Stimulated activated CD4-positive, alpha-beta T cell treated with anti-CD3 and anti-CD28 coated beads, Interleukin-4, amount 100 ng/mL, for 24 hours (primary cell): ENCODE measurements around the gene MESP2.
"Not testable (repeated sequence)": the region's sequence is repeated elsewhere in the genome, so short reads cannot be mapped to it uniquely, and the experiment has no call there.

ENCODE experiments used
- DNase-seq: peaks from one replicate; pipeline ENCODE4 v3.0.0-alpha.2; 2020

Gene MESP2

DNA sequence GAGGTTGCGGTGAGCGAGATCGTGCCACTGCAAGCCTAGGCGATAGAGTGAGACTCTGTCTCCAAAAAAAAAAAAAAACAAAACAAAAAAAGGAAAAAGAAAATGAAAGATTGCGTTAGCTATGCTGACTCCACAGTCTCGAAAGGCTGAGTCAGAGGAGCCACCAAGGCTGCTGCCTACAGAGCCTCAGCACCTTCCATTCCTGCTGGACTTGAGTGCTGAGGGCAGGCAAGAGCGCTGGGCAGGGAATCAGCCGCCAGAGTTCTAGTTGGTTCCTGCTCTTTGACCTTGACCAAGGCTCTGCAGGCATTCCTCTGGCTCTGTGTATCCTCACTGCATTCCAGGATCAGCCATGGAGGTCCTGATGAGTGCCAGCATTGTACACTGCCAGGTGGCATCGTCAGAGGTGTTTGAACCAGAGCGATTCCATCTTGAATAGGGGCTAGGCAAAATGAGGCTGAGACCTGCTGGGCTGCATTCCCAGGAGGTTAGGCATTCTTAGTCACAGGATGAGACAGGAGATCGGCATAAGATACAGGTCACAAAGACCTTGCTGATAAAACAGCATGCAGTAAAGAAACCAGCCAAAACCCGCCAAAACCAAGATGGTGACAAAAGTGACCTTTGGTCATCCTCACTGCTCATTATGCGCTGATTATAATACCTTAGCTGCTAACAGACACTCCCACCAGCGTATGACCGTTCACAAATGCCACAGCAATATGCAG, 5.9 kb downstream of the MESP2 start:
- no peak for DNase-seq

DNA sequence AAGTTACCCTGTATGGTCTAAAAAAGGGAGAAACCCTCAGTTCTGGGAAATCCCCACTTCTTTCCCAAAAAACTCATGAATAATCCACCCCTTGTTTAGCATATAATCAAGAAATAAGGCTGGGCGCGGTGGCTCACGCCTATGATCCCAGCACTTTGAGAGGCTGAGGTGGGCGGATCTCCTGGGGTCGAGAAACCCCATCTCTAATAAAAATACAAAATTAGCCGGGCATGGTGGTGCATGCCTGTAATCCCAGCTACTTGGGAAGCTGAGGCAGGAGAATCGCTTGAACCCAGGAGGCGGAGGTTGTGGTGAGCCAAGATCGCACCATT, 6.5 kb downstream of the MESP2 start:
- not testable (repeated sequence) for DNase-seq

GRCh38 chr15:89783111-89783860, 7.2 kb downstream of the MESP2 start:
- no peak for DNase-seq

- no peak for DNase-seq
Observed at GRCh38 chr15:89783861-89784685, 7.9 kb downstream of the MESP2 start.

GRCh38 chr15:89784686-89784960, 8.5 kb downstream of the MESP2 start:
- no peak for DNase-seq

DNA sequence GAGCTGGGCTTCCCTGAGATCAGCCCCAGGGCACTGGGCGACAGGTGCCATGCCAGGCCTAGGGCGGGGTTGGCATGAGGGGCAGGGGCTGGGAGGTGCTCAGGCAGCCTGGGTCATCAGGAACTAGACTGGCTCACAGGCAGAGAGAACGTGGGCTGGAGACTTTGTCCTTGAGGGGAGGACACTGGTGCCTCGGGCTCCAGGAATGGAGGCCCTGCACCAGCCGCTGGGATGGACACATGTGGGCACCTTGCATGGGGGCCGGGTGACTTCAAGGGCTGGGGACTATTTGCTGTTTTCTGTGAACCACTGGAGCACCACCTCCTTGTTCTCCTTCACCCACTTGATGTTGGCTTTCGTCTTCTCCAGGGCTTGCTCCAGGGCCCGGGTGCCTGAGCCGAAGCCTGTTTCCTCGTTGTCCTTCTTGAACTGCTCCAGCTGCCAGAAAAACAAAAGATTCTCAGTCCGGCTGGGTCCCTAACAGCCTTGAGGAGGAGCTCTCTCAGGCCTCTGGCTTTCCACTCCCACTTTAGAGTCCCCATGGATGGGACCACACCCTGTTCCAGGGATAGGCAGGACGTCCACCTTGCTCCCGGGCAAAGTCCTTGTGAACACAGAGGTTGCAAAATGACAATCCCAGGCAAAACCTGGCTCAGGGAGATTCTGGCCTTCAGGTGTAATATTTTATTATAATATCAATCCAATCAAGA, 9.1 kb downstream of the MESP2 start:
- no peak for DNase-seq

DNA sequence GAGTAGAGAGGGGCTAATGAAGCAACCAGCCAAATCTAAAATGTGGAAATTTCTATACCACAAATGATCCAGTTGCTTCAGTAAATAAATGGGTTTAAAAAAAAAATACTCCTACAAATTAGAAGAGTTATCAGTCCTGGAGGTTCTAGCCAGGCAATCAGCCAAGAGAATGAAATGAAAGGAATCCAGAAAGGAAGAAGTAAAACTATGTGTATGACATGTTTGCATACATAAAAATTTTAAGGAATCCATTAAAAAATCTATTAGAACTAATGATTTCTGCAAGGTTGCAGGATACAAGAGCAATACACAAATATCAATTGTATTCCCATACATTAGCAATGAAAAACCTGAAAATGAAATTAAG, 9.6 kb downstream of the MESP2 start:
- no peak for DNase-seq

DNA sequence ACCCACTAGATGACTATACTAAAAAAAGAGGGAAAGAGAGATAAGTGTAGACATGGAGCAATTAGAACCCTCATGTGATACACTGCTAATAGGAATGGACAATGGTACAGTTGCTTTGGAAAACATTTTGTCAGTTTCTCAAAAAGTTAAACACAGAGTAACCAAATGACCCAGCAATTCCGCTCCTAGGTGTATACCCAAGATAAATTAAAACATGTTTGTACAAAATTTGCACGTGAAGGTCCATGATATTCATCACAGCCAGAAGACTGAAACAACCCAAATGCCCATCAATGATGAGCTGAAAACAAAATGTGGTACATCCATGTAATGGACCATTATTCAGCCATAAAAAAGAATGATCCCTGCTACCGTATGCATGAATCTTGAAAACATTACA, 11.8 kb downstream of the MESP2 start:
- DNase-seq: no peak

GRCh38 chr15:89788585-89788984, 12.5 kb downstream of the MESP2 start:
- DNase-seq: not testable (repeated sequence)

- no peak for DNase-seq
Observed at GRCh38 chr15:89790206-89790605, 14.1 kb downstream of the MESP2 start.

GRCh38 chr15:89790661-89791060, 14.5 kb downstream of the MESP2 start:
- DNase-seq: no peak

DNA sequence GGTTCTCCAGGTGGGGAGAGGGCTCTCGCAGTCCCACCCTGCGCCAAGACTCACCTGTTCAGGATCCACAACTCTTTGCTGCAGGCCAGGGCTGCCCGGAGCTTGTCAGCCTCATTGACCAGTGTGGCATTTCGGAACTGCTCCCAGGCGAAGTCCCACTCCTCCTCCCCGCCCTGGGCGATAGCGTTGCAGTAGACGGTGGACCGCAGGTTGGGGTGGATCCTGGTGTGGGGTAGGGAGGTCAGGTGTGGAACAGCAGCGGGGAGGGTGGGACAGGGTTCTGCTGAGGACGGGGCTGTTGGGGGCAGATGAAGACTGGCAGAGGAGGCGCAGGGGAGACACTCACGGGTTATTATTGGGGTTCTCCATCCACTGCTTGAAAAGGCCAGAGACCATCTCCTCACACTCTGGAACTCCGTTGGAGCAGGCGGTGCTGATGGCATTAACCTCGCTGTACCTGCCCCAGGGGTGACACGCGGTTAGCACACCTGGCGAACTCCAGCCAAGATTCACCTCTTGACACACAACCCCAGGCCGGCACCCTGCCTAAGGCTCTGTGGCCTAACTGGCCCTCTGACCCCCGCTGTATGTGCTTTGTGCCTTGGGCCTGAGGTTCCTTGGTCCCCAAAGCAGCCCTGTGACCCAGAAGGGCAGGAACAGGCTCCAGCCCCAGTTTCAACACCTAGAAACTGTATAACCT, 16.1 kb downstream of the MESP2 start:
- no peak for DNase-seq

DNA sequence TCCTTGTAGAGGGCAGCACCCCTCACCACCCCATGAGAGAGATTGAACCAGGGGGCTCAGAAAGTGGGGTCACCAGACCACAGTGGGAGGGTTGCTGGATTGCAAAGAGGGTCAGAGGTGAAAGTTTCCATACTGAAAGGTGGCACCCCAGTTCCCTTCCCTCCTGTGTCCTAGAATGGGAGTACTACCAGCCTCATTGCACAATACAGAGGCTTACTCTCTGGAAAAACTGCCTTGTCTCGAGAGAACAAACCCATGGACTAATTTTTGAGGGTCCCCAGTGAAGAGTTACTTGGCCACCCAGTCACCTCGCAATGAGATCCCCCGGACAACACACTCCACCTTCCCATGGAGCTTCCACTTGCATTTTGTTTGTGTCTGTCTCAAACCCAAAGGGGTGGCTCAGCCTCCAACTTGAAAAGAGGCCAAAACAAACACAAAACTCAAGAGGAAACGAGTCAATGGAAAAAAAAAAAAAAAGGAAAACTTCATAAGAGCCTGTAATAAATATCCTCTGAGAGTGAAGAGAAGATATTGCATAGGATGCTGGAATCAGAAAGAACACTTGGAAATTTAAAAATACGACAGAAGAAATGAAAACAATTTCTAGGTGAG, 18.6 kb downstream of the MESP2 start:
- no peak for DNase-seq

- no peak for DNase-seq
Observed at GRCh38 chr15:89795996-89796395, 19.9 kb downstream of the MESP2 start.

DNA sequence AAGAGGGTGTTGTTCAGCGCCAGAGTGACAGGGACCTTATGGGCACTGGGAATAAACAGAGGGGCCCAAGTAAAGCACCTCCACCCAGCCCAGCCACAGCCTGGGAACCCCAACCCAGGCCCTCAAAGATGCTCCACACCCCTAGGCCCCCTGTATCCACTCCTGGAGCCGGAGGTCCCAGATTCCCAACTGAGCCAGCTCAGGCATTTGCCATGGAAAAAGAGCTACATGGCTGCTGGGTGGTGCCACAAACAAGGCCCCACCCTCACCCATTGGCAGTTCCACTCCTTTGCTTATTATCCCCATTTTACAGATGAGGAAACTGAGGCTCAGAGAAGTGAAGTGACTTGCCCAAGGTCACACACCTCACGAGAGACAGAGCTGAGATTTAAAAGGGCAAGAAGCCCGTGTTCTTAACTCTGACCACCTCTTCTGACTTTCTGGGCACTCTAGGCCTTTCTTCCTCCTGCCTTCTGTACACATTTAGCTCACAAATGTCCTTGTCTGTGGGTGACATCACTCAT, 21.6 kb downstream of the MESP2 start:
- no peak for DNase-seq

DNA sequence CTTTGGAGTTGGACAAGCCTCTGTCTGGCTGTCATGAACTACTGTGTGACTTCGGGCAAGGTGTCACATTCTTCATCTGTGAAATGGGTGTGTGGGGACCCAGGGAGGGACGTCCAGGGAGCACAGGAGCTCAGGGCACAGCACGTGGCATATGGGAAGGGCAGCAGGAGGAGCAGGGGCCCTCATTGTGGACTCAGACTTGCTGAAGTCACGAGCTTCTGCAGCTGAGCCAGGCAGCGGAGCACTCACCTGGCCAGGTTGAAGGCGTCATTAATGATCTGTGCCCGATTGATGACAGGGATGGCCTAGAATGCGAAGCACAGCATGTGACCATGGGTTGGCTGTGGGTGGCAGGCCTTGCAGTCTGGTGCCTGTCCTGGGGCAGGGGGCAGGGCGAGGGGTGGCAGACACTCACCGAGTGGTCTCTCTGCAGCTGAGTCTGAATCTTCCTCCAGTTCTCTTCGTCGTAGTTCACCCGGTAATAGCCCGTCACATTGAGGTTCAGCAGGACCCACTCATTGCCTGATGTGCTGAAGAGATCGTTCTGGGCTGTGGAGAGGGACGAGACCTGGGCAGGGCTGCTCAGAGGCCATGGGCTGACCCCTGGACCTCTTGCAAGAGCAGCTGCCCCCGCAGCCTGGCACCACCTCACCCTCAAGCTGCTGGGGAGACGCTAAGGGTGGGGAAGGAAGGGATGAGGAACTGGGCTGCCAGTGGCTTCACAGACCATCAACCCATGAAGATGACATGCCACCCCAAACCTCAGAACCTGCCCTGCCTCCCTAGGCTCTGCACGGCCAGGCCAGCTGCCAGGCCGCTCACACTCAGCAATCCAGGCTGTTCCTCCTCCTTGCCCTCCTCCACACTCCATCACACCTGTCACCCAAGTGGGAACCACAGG, 23.1 kb downstream of the MESP2 start:
- DNase-seq: no peak

DNA sequence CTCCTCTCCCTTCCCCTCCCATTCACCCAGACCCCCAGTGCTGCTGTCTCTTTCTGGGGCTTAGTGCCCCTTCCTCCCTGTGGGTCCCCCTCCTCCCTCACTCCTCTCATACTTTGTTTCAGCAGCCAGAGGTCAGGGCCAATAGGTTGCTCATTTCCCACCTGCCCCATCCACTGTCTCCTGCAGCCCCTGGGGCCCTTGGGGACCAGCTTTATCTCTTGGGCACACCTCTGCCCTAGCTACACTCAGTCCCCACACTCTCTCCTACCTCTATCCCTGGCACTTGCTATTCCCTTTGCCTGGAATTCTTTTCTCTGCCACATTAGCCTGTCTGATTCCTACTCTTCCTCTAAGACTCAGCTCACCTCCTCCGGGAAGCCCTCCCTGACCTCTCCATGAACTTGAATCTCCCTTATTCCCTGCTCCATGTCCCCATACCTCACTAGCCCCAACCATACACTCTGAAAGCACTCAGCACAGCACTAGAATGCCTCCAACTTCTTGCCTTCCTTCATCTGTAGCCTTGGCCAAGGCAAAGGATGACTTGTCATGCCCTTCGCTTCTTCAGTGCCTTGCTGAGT, 23.9 kb downstream of the MESP2 start:
- DNase-seq: no peak

GRCh38 chr15:89801471-89802195, 25.5 kb downstream of the MESP2 start:
- no peak for DNase-seq

GRCh38 chr15:89802231-89802928, 26.2 kb downstream of the MESP2 start:
- no peak for DNase-seq
